Uterus (tissue), 4 donors: ENCODE results near the gene ARHGEF4. TPM values are rescaled to one million over a fixed set of nuclear protein-coding genes. Genes with fewer than 3 reads are reported as not detected.

Source experiments
- DNase-seq, 2 donors: peaks; one replicate each; pipeline ENCODE4 v3.0.0-alpha.2; 2019 to 2020
- H3K27ac ChIP-seq, 2 donors: fragments of 200-600 bp; sonication (generic); 1 replicate in 1 of 2; 2 replicates in 1 of 2; pipeline ENCODE4 v1.5.1; 2016 to 2018
- H3K27me3 ChIP-seq, 2 donors: fragments of 200-600 bp; sonication (generic); one replicate each; pipeline ENCODE4 v1.5.1; 2018 to 2019; ENCODE audit warnings: control low read depth in 1 of 2
- H3K36me3 ChIP-seq, 2 donors: fragments of 200-600 bp; sonication (generic); one replicate each; pipeline ENCODE4 v1.5.1; 2019; ENCODE audit warnings: control low read depth in 1 of 2
- H3K4me1 ChIP-seq, 2 donors: fragments of 200-600 bp; sonication (generic); one replicate each; pipeline ENCODE4 v1.5.1; 2018 to 2019; ENCODE audit warnings: control low read depth in 1 of 2
- H3K4me3 ChIP-seq, 2 donors: fragments of 200-600 bp; sonication (generic); 1 replicate in 1 of 2; 2 replicates in 1 of 2; pipeline ENCODE4 v1.5.1; 2018 to 2019; ENCODE audit warnings: mild to moderate bottlenecking in 1 of 2
- H3K9me3 ChIP-seq, 2 donors: fragments of 200-600 bp; sonication (generic); one replicate each; pipeline ENCODE4 v1.5.1; 2019; ENCODE audit warnings: control low read depth in 1 of 2
- POLR2A ChIP-seq, 2 donors: fragments of 450-650 bp; IDR thresholded peaks; one replicate each; pipeline ENCODE4 v1.6.1; 2016; ENCODE audit warnings: antibody characterized with exemption in 2 of 2, mild to moderate bottlenecking in 1 of 2, moderate library complexity in 1 of 2
- intact Hi-C: fragments of 100-400 bp; cut with DNase I; formaldehyde crosslinking; loops from one replicate; pipeline ENCODE4 v1.15.1; 2023; ENCODE audit warnings: low total_unique reads
- total RNA-seq, 4 donors: library from RNA; depleted of rRNA in 3 of 4; stranded (reverse); fragments of >200 nt in 3 of 4; gene quantifications; one replicate each; pipeline versions ENCODE4 v1.1.0 to v1.2.4, GENCODE V29; 2014 to 2023
- TF ChIP-seq, protein P1 (sequence below), 4 experiments: fragments of 200-600 bp in 2 of 4; fragments of 450-650 bp in 2 of 4; sonication (generic) in 2 of 4; IDR thresholded peaks; one replicate each; pipeline ENCODE4 v1.5.1; 2016 to 2019; ENCODE audit warnings: antibody characterized with exemption in 4 of 4, mild to moderate bottlenecking in 2 of 4, moderate library complexity in 1 of 4
- donor health status: DM: yes; HTN: yes; CAD: no.

The ARHGEF4 gene
- total RNA-seq, 4 donors from 2014 or later: 1.8 to 26.2 (median 9.6) TPM

DNA sequence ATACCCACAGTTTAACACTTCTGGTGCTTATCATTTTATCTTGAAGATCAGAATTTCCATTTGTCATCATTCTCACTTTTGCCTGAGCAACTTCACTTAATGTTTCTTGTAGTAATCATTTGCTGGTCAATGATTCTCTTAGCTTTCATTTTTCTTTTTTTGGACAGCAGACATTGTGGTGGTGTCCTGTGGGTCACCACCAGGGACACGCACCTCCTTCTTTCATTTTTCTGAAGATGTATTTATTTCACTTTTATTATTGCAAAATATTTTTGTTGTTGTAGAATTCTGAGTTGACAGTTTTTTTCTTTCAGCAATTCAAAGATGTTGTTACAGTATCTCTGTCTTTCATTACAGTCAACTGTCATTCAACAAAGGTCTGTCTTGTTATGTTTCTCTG lies 172.3 kb downstream of the ARHGEF4 start:
- Histone ChIP-seq H3K36me3 (no peaks in the 10 kb centered on the region), H3K4me1 (no peaks in the 10 kb centered on the region), H3K27ac (no peak overlapping the region), H3K27me3 (no peaks in the 10 kb centered on the region), H3K9me3 (no peaks in the 10 kb centered on the region), H3K4me3 (no peak overlapping the region)
- intact Hi-C loops: no loop called here
- no peak for DNase-seq
- no peak for TF ChIP-seq POLR2A (IDR thresholded peaks at IDR 0.05)
- TF ChIP-seq, protein P1, sequence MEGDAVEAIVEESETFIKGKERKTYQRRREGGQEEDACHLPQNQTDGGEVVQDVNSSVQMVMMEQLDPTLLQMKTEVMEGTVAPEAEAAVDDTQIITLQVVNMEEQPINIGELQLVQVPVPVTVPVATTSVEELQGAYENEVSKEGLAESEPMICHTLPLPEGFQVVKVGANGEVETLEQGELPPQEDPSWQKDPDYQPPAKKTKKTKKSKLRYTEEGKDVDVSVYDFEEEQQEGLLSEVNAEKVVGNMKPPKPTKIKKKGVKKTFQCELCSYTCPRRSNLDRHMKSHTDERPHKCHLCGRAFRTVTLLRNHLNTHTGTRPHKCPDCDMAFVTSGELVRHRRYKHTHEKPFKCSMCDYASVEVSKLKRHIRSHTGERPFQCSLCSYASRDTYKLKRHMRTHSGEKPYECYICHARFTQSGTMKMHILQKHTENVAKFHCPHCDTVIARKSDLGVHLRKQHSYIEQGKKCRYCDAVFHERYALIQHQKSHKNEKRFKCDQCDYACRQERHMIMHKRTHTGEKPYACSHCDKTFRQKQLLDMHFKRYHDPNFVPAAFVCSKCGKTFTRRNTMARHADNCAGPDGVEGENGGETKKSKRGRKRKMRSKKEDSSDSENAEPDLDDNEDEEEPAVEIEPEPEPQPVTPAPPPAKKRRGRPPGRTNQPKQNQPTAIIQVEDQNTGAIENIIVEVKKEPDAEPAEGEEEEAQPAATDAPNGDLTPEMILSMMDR (IDR thresholded peaks at IDR 0.05): no peak

DNA sequence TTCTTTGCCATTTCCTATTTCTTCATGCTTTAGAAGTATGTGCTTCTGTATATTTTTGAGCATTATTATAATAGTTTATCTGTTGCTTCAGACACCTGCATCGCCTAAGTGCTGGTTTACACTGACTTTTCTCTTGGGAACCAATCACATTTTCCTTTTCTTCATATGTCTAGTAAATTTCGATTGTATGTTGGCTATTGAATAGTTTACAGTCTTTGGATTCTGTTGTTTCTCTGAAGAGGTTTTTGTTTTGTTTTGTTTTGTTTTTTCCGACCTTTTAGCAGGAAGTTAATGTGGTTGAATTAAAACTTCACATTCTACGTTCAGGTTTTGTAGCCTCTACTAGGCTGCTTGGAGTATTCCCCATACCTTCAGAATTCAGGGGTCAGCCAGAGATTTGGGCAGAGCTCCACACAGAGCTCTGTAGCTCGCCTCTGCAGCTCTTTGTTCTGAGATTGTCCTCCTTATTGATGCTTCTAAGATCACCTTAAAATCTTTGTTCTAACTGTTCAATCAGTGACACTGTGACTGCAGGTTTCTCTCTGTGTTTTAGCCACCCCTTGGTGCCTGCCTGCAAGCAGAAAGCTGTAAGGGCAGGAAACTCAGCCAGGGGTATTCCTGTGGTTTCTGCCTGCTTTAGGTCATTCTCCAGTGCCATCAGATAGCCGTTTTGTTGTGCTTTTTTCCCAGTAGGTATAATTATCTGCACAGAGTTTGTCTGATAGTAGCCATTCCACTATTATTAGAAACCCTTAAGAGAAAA lies 173.2 kb downstream of the ARHGEF4 start:
- Histone ChIP-seq H3K36me3 (no peaks in the 10 kb centered on the region), H3K4me1 (no peaks in the 10 kb centered on the region), H3K27me3 (no peaks in the 10 kb centered on the region), H3K4me3 (no peak overlapping the region), H3K9me3 (no peaks in the 10 kb centered on the region), H3K27ac (no peak overlapping the region)
- intact Hi-C loops: no loop called here
- no peak for DNase-seq
- TF ChIP-seq POLR2A (IDR thresholded peaks at IDR 0.05): no peak
- TF ChIP-seq, protein P1 (IDR thresholded peaks at IDR 0.05): no peak

DNA sequence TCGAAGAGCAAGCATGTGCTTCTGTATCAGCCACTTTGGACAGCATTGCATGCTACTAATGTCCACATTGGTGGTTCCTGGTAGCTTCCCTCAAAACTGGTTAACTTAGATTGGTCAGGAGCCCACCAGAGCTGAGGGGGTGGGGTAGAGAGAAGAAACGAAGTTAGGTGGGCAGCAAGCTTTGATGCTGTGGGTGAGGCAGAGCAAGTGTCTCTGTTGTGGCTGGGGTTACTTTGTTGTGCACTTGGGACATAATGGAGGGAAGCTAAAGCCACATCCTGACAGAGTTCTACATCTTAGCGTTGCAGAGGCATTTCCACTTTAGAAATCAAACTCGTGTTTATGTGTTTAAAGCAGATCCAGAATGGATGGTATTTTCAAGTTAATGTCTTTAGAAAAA lies 173.9 kb downstream of the ARHGEF4 start:
- no peak overlapping the region for H3K27ac ChIP-seq
- DNase-seq: no peak
- intact Hi-C loops: no loop called here
- H3K4me3 ChIP-seq: no peak overlapping the region
- H3K27me3 ChIP-seq: no peaks in the 10 kb centered on the region
- no peaks in the 10 kb centered on the region for H3K4me1 ChIP-seq
- no peaks in the 10 kb centered on the region for H3K36me3 ChIP-seq
- H3K9me3 ChIP-seq: no peaks in the 10 kb centered on the region
- TF ChIP-seq POLR2A (IDR thresholded peaks at IDR 0.05): no peak
- TF ChIP-seq, protein P1 (IDR thresholded peaks at IDR 0.05): no peak

DNA sequence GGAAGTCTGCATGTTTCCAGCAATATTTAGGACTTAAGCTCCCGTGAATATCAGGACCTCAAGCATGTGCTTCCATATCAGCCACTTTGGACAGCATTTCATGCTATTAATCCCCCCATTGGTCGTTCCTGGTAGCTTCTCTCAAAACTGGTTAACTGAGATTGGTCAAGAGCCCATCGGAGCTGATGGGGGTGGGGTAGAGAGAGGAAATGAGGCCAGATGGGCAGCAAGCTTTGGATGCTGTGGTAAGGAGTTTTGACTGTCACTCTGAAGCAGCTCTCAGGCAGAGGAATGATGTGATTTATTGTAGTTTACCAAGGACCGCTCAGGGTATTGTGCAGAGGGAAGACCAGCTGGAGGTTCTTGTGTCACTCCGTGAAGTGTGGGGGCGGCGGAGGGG lies 174.8 kb downstream of the ARHGEF4 start:
- no peak for DNase-seq
- H3K4me3 ChIP-seq: no peak overlapping the region
- no peaks in the 10 kb centered on the region for H3K4me1 ChIP-seq
- no peak for TF ChIP-seq POLR2A (IDR thresholded peaks at IDR 0.05)
- TF ChIP-seq, protein P1 (IDR thresholded peaks at IDR 0.05): no peak
- intact Hi-C loops: no loop called here
- no peaks in the 10 kb centered on the region for H3K27me3 ChIP-seq
- no peaks in the 10 kb centered on the region for H3K36me3 ChIP-seq
- H3K9me3 ChIP-seq: no peaks in the 10 kb centered on the region
- no peak overlapping the region for H3K27ac ChIP-seq

DNA sequence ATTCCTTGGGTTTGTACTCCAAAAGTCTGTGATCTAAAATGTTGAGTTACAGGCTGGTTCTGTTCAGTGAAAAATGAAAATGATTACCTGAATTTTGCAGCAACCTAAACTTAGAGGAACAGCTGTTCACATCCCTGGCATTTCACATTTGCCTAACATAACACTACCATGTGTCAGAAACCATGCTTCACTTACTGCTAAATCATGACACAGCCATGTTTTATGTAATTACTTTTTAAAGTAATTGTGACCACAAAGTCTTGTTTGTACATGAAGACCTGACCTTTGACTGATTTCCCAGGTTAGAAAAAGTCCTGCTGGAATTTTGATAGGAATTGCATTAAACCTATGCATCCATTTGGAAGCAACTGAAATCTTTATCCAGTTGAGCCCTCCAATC lies 177.4 kb downstream of the ARHGEF4 start:
- no peaks in the 10 kb centered on the region for H3K36me3 ChIP-seq
- H3K9me3 ChIP-seq: no peaks in the 10 kb centered on the region
- H3K27ac ChIP-seq: no peak overlapping the region
- intact Hi-C loops: no loop called here
- TF ChIP-seq, protein P1 (IDR thresholded peaks at IDR 0.05): no peak
- TF ChIP-seq POLR2A (IDR thresholded peaks at IDR 0.05): no peak
- no peak overlapping the region for H3K4me3 ChIP-seq
- no peak for DNase-seq
- H3K4me1 ChIP-seq: no peaks in the 10 kb centered on the region
- H3K27me3 ChIP-seq: no peaks in the 10 kb centered on the region
